NCI-H2196 treated with DMSO at 0.1 percent for 48 hours (cell line): ENCODE results near the gene MAN1A2.
A peak's percentile ranks its signal among the peaks of the same experiment; 100 is the strongest.
"Not testable (repeated sequence)": the region's sequence is repeated elsewhere in the genome, so short reads cannot be mapped to it uniquely, and the experiment has no call there.

Experiments
- DNase-seq: peaks from one replicate; lab custom pipeline; 2025; ENCODE audit not compliant: unreplicated experiment; lab: John Stamatoyannopoulos, UW

Gene MAN1A2

DNA sequence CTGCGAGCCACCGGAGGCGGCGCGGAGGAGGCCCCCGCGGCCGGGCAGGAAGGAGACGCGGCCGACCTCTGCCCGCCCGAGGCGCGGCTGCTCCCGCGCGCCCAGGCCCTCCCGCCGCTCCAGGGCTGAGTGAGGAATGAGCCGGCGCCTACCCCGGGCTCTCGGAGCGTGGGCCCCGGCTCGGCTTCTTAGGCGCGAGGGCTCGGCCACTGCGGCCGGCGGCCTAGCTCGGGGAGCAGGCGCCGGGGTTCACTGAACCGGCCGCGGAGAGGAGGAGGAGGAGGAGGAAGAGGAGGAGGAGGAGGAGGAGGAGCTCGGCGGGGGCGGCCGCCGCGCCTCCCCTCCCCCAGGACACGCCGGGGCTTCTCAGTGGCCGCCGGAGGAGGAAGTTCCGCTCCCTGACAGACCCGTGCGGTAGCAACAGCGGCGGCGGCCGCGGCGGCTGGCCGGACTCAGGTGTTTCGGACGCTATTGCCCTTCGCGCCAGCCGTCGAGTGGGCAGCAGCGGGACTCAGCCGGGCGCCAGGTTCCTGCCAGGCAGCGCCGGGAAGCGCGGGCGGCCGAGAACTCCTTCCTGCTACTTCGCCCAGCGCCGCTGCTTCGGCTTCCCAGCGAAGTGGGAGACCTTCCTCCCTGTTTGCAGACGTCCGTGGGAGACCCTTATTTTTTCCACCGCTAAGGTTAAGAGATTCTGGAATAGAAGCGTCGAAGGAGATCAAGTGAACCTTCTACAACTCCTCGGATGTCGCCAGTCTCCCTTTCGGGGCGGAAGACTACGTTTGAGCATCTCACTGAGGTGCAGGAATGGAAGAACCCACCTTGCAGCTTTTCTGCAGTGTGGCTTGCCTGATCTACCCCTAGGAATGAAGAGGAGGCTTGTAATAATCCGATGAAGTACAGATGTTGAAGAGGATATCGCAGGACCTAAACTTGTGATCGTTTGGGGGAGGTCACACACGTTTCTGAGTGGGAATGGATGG is at the start of gene MAN1A2:
TSS of gene MAN1A2 (plus strand) at position 404 of the 980 bp plus-strand sequence. CDS start 735 bp downstream, outside the sequence.
- peak; percentile 47 for DNase-seq

DNA sequence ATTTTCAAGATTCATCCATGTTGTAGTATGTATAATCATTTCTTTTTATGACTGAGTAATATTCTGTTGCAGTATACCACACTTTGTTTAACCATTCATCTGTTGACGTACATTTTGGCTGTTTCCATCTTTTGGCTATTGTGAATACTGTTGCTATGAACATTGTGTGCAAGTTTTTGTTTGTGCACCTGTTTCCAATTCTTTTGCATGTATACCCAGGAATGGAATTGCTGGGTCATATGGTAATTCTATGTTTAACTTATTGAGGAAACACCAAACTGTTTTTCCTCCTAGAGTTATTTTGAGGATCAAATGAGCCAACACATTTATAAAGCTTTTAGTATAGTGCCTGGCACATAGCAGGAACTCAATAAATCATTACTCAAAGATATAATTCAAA is 49.2 kb upstream of the MAN1A2 start:
- DNase-seq = no peak

DNA sequence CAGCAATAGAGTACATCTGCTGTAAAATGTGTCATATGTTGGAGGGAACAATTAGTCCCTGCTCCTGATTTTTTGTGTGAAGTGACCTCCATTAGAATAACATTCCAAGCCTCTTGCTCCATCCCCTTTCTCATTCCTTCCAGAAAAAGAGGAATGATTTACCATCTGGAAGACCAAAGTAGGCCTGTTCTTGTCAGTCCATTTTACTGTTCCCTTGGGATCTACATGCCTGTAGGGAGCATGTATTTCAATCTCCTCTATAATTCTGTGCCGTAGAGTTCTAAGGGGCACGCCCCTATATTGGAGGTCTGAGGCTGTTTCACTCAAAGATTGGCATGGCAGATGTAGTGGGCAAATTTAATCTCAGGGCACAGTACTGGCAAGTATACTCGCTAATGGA is 48.8 kb upstream of the MAN1A2 start:
- DNase-seq = no peak

DNA sequence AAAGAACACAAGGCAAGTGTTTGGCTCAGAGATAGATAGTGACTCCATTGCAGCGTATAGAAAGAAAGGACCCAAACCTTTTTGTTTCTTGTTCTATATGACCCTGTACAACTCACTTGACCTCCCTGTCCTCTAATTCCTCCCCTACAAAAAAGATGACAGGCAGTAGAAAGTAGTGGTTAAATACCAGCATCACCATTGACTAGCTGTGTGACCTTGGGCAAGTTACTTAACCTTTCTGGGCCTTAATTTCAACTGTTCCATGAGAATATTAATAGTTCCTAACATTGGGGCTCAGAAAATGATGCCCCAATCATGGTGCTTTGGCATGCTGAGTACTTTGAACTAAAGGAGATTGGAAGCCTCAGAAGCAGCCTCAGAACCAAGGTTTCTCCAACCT is 46.7 kb upstream of the MAN1A2 start:
- DNase-seq = no peak

DNA sequence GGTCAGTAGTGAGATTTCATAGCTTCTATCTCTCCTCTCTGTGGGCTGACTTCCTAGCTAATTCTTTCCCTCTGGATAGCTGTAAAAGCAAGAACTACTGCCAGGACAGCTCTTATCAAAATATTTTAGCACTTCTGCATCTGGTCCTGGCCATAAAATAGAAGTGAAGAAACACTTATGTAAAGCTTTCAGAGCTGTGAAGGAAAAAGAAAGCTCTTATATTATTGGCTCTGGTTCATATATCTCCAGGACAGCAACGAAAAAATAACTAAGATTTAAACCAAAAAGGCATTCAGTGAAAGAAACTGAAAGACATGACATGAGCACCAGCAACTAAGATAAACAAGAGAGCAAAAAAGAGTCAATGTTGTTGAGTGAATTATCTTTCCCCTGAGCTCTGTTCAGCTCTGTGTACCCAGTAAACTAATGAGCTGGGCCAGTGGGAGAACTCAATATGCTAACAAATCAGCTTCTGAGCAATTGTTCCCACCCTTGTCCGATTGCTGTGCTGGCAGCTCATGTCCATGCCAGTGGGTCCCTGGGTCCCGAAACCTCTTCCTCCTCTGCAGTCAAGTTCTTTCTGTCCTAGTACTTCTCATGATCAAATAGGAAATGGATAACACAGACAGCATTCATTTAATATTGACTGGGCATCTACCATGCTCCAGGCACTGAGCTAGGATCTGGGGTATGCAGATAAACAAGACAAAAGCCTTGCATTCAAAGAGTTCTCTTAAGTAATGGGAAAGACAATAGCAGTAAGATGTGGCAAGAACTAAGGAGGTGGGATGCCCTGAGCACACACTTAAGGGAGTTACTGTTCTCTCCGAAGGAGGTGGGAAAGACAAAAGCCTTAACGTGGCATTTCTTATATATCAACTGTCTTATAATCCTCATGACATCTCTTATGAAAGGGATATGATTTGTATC is 45.3 kb upstream of the MAN1A2 start:
- DNase-seq = no peak

DNA sequence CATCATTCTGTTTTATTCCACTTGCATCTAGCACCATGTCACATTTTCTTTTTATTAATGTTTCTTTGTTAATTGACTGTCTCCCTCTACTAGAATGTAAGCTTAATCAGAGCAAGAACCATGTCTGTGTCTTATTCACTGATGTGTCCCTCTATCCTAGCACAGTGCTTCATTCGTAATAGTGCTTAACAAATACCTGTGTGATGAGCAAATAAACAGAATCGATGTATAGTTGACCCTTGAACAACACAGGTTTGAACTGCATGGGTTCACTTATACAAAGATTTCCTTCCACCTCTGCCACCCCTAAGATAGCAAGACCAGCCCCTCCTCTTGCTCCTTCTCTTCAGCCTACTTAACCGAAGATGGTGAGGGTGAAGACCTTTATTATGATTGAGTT is 42.9 kb upstream of the MAN1A2 start:
- no peak for DNase-seq

DNA sequence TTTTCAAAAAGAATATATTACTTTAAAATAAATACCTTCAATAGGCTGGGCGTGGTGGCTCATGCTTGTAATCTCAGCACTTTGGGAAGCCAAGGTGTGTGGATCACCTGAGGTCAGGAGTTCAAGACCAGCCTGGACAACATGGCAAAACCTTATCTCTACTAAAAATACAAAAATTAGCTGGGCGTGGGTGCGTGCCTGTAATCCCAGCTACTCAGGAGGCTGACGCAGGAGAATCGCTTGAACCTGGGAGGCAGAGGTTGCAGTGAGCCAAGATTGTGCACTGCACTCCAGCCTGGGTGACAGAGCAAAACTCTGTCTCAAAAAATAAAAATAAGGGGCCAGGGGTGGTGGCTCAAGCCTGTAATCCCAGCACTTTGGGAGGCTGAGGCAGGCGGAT is 41.2 kb upstream of the MAN1A2 start:
- DNase-seq = not testable (repeated sequence)

DNA sequence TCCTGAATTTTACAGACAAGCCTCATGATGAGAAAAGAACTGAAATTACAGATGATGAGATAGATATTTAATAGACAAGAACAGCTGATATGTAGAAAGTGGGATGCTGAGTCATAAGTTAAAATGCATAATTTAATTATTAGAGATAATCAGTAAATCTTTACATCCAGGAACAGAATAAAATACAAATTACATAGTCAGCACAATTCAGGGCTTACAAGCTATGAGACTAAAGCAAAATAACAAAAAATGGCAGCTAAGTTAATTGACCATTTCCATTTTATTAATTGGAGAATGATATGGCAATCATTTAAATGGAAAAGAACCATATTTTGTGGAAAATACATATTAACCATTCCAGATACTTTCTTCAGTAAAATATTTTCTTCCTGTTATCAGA is 40.2 kb upstream of the MAN1A2 start:
- no peak for DNase-seq

DNA sequence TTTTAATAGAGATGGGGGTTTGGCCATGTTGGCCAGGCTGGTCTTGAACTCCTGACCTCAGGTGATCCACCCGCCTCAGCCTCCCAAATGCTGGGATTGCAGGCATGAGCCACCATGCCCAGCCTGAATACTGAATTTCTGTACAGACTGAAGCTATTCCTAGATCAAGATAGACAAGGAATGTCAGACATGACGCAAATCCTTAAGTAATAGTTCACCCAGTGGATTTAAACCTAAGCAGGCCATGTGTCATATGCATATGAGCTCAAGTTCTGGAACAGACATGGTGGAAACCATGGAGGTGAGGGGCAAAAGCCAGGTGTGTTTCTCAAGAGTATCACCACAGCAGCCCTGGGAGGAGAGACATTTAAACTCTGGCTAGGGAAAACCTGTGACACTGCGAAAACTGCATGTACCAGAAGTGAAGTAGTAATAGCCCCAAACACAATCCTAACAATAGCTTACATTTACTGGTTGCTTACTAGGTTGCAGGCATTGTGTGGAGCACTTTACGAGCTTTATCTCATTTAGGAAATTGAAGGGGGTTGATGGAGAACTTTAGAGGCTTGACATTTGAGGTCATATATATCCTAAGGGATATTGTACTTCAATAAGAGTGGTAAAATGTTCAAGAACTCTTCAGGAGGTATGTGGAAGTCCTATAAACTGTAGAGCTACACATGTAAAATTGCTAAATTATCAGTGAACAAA is 31.7 kb upstream of the MAN1A2 start:
- DNase-seq = no peak

DNA sequence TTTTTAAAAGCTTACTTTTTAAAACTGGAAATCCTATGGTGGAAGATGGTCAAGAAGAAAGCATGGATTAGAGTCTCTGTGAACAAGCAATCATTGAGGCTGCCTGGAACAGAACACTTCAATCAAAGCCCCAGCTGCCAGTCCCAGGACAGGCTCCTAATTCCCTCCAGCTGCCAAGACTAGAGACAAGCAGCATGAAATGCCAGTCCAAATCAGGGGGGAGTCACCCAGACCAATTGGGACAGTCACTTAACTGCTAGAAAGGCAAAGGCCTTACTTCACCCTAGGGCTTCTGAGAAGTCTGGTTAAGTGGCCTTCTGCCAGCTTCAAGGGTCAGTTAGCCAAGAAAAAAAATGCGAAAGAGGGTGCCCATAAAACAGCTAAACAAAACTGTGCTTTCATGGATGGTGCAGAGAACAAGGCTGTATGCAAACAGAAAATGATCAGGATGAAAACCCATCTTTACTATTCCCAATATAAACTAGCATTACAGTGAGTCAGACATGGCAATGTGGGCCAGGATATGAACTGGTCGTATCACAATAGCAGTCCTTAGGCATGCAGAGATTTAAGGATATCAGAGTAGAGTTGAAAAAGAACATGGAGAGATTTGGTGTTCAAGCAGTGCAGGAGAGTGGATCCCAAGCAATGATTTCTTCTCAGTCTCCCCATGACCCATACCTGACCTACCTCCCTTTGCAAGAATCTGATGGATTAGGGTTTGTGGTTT is 31.0 kb upstream of the MAN1A2 start:
- no peak for DNase-seq

DNA sequence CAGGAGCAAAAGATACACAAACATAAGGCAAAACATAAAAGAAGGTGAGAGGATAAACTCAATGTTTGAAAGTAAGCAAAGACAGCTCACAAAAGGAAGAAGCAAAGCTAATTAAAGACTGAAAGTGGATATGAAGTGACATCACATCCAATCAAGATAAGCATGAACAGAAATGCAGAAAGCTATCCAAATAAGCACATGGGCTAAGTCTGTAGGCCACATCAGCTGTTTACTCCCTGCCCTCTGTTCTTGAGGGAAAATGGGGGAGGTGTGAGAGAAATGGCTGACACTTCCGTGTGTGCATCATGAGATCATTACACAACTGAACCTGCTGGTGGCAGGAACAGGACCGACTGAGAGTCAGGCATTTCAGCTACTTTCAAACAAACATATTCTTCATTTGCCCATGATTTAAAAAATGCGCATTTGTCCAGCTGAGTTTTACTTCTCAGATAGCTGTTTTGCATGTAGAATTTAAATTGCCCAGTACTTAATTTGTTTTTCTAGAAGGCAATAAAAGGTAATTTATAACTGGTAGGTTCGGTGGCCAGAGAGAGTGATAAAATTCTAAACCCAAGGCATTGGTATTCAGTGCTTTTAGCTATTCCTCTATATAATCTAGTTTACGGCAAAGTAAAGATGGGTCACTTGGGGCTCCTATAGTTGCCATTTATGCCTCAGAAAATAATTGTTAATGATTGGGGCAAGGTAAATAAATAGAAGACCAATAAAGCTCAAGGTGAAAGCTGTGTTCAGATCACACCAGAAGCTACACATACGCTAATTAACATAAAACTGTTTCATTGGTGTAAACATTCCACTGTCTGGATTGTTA is 27.2 kb upstream of the MAN1A2 start:
- peak; percentile 64 for DNase-seq

DNA sequence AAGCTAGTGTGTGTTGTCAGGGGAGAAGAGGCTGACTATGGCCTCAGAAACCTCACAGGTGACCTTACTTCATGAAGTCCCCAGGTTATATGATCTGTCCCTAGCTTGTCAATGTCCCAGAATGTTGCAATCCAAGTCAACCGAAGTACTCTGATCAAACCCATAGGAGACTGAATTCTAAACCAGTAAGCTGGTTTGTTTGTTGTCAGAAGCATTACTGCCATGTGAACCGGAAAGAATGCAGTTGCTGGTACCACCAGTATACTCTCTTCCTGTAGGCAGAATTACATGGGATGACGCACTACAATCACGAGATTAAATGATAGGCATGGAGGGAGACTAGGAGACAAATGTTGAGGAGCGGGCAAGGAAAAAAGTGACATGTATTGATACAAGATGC is 26.1 kb upstream of the MAN1A2 start:
- DNase-seq = no peak

DNA sequence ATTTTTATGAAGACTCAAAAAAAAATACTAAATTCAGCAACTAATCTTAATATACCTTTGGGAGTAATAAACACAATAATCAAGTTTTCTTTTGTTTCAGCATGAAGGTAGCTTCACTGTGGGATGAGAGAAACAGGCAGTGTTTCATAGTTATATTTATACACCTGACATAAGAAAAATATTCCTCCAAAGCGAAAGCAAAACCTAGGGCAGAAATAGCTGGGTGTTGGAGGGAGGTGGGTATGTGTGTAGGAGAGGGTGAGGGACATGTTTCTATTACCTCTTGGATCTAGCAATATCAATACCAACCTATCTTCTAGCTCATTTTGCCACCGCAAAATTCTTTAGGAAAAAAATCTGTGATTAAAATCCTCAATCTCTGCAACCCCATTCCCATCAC is 24.9 kb upstream of the MAN1A2 start:
- DNase-seq = no peak

DNA sequence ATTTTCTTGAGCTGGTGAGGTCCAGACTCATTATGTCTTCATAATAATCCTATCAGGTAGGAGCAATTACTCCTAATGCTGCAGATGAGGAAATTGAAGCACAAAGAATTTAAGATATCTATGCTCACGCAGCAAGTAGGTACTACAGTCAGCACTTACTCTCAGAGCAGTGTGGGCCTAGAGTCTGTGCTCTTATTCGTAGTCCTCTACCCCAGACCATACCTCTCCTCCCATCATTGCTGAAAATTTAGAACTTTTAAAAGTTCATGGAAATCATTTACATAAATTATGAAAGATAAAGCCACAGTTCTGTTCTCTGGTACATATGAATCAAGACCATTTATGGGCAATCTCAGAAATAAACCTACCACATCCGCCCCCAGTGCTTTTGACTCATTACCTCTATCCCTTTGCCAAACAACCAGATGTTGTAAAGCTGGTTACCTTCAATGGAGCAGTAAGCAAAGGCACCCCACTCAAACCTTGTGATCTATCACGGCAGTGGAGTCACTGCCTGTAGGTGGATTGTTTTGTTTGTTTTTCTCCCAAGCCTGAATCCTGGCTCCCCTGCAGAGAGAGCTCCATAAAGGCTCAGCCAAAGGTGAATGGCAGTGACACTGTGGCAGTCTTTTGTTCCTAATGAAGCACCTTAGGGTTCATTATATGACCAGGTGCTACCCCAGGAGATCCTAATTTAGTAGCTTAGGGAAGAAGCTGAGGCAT is 20.9 kb upstream of the MAN1A2 start:
- DNase-seq = no peak

DNA sequence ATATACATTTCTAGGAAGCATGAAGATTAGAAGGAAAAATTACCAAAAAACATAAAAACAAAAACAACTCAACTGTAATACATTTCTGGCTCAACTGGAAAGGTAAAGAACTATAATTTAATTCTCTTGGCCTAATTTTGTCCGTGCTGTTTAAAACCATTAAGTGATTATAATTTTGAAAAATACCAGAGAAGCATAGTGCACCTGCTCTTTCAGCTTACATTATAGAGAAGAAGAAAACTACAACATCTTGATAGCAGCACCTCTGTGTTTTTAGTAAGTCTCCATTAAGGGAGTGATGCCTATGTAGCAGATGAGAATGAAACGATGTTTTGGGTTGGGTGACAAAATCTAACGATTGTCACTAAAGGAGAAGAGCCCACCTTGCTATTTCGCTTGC is 19.3 kb upstream of the MAN1A2 start:
- DNase-seq = no peak

DNA sequence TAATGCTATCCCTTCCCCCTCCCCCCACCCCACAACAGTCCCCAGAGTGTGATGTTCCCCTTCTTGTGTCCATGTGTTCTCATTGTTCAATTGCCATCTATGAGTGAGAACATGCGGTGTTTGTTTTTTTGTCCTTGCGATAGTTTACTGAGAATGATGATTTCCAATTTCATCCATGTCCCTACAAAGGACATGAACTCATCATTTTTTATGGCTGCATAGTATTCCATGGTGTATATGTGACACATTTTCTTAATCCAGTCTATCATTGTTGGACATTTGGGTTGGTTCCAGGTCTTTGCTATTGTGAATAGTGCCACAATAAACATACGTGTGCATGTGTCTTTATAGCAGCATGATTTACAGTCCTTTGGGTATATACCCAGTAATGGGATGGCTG is 14.6 kb upstream of the MAN1A2 start:
- not testable (repeated sequence) for DNase-seq

DNA sequence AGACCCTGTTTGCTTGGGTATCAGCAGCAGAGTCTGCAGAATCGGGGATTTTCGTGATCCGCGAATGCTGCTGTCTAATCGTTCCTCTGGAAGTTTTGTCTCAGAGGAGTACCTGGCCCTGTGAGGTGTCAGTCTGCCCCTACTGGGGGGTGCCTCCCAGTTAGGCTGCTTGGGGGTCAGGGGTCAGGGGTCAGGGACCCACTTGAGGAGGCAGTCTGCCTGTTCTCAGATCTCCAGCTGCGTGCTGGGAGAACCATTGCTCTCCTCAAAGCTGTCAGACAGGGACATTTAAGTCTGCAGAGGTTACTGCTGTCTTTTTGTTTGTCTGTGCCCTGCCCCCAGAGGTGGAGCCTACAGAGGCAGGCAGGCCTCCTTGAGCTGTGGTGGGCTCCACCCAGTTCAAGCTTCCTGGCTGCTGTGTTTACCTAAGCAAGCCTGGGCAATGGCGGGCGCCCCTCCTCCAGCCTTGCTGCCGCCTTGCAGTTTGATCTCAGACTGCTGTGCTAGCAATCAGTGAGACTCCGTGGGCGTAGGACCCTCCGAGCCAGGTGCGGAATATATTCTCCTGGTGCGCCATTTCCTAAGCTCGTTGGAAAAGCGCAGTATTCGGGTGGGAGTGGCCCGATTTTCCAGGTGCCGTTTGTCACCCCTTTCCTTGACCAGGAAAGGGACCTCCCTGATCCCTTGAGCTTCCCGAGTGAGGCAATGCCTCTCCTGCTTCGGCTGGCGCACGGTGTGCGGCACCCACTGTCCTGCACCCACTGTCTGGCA is 9.2 kb upstream of the MAN1A2 start:
- DNase-seq = not testable (repeated sequence)

DNA sequence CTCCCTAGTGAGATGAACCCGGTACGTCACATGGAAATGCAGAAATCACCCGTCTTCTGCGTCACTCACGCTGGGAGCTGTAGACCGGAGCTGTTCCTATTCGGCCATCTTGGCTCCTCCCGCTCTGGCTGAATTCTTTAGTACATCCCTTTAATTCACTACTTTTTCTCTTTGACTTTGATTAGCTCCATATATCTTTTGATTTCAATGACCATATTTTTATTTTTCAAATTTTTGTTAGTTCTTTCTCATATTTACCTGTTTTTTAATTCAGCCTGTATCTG is 8.7 kb upstream of the MAN1A2 start:
- not testable (repeated sequence) for DNase-seq
